ENCODE results near the gene HHIPL2.

DNA sequence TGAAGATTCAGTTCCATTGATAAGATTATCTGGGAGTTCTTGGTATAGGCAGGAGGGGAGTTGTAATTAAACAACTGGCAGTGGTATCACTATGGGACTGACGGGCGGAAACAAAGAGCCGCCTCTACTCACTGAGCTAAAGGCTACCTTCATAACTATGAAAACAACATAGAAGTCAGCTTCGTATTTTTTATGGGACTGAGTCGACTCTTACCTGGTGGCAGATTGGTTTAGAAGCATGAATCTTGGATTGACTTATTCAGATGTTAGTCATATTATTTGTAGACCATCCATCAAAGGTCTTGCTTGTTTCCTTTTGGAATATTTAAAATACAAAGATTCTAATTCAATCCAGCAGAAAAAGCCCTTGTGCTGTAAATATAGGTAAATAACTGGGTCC lies 6.3 kb upstream of the HHIPL2 start:
- no peak for TF ChIP-seq YY1 (IDR thresholded peaks at IDR 0.05; ENCODE audit: insufficient read depth, insufficient read length)
- TF ChIP-seq ZNF274 (IDR thresholded peaks at IDR 0.05; ENCODE audit: low read depth, low read length): no peak
- TF ChIP-seq SUZ12 (IDR thresholded peaks at IDR 0.05; ENCODE audit: extremely low read depth, insufficient read depth, insufficient read length): no peak
